ENCODE results near the gene OR2G2.

The OR2G2 gene

GRCh38 chr1:247588060-247588459 lies at the start of gene OR2G2:
Gene OR2G2, plus strand, starts transcription at chr1:247588360. Its CDS starts 0 bp downstream, at chr1:247588360.
- TF ChIP-seq CTCF (IDR thresholded peaks at IDR 0.05) (no peak), ZFX (IDR thresholded peaks at IDR 0.05; ENCODE audit: borderline replicate concordance) (no peak)
- H3K27ac ChIP-seq, result no peak within 1 kb of the TSS

GRCh38 chr1:247538561-247538960 lies 49.6 kb upstream of the OR2G2 start:
- TF ChIP-seq ZFX (IDR thresholded peaks at IDR 0.05; ENCODE audit: borderline replicate concordance) (no peak), CTCF (IDR thresholded peaks at IDR 0.05) (no peak)

GRCh38 chr1:247539215-247539614 lies 48.9 kb upstream of the OR2G2 start:
- no peak overlapping the region for H3K27ac ChIP-seq
- no peak for TF ChIP-seq CTCF (IDR thresholded peaks at IDR 0.05)
- no peak for TF ChIP-seq ZFX (IDR thresholded peaks at IDR 0.05; ENCODE audit: borderline replicate concordance)

More at GRCh38 chr1:247538561-247538960, 49.6 kb upstream of the OR2G2 start:
- H3K27ac ChIP-seq, result no peak overlapping the region

- no peak for TF ChIP-seq ZFX (IDR thresholded peaks at IDR 0.05; ENCODE audit: borderline replicate concordance)
- no peak for TF ChIP-seq CTCF (IDR thresholded peaks at IDR 0.05)
Measured at GRCh38 chr1:247540581-247540980, 47.6 kb upstream of the OR2G2 start.

GRCh38 chr1:247542811-247543210 lies 45.3 kb upstream of the OR2G2 start:
- H3K27ac ChIP-seq, result no peak overlapping the region
- TF ChIP-seq ZFX (IDR thresholded peaks at IDR 0.05; ENCODE audit: borderline replicate concordance) (no peak), CTCF (IDR thresholded peaks at IDR 0.05) (no peak)

More at GRCh38 chr1:247540581-247540980, 47.6 kb upstream of the OR2G2 start:
- no peak overlapping the region for H3K27ac ChIP-seq

- TF ChIP-seq CTCF (IDR thresholded peaks at IDR 0.05) (no peak), ZFX (IDR thresholded peaks at IDR 0.05; ENCODE audit: borderline replicate concordance) (no peak)
- no peak overlapping the region for H3K27ac ChIP-seq
Measured at GRCh38 chr1:247548092-247548491, 40.1 kb upstream of the OR2G2 start.

- H3K27ac ChIP-seq, result no peak within 1 kb of the TSS
- no peak for TF ChIP-seq CTCF (IDR thresholded peaks at IDR 0.05)
- TF ChIP-seq ZFX (IDR thresholded peaks at IDR 0.05; ENCODE audit: borderline replicate concordance), result no peak
Measured at GRCh38 chr1:247548769-247549182, 39.4 kb upstream of the OR2G2 start, which contains the start of gene GCSAML. Gene GCSAML, plus strand, starts transcription at chr1:247549134. Its CDS starts 58 bp downstream, at chr1:247549192.
